Activated CD4-positive, CD25-positive, alpha-beta regulatory T cell treated with anti-CD3 and anti-CD28 coated beads, Interleukin-2, amount 50 U/mL, for 16 hours (primary cell): ENCODE data around the gene MAP3K19.

Experiments used
- DNase-seq: peaks from one replicate; pipeline ENCODE4 v3.0.0-alpha.2; 2020; ENCODE audit warnings: low read depth, low spot score

MAP3K19 gene

DNA sequence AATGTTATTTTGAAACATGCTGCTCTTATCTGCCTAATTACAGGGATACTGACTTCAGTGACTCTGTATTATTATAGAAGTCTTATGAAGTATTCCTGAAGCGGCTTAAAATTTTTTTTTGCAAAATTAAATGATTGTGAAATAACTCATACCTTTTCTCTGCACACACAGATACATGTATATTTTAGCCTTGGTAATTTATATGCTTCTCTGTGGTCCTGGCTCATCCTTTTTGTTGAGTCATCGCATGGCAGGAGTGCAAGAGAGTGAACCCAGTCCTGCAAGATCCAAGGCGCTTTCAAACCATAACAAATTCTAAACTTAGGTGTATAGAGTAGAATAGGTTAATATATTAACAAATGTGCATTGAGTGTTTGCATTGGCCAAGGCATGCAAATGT, 120.1 kb downstream of the MAP3K19 start:
- no peak for DNase-seq

DNA sequence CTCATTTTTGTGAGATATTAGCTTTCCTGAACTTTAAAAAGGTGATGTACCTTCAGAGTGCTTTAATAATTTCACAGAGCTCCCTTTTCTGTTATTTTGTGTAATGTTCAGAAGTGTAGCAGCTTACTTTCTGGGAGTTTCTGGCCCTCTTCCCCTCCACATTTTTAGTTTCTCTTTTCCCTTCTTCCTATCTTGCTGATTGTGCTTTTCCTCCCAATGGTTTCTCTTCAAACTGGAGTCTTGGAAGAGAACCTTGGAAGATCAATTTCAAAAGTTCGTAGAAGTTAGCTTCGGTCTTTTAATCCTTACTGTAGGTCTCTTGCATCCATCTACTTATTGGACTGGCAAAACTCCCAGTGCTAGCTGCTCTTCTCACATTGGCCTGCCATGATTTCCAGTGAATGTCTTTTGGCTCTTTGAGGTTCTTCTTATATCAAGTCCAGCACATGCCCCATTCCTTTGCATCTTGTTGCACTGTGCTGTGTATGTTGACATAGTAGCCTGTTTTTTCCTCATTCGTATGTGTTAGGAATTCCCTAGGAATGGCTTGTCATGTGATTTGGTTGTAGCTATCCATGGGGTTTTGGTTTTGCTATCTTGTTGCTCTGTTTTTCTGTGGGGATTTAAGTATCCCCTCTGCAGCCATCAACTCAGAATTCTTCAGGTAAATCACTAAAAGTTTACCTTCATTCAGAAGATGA, 120.9 kb downstream of the MAP3K19 start:
- DNase-seq: no peak

DNA sequence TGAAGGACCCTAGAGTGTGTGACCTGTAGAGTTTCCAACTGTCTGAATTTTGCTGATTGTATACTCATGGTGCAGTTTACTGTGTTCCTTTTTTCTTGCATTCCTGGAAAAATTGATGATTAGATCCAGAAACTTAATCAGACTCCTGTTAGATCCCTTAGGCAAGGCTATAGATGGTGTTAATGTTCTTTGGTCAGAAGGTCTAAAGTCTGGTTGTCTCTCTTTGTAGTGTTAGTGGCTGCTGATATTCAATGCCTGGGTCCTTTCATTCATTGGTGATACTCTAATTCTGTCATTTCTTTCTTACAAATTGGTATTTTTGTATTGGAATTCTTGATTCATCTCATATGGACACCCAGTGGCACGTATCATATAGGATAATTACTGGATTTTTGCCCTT, 122.3 kb downstream of the MAP3K19 start:
- no peak for DNase-seq

DNA sequence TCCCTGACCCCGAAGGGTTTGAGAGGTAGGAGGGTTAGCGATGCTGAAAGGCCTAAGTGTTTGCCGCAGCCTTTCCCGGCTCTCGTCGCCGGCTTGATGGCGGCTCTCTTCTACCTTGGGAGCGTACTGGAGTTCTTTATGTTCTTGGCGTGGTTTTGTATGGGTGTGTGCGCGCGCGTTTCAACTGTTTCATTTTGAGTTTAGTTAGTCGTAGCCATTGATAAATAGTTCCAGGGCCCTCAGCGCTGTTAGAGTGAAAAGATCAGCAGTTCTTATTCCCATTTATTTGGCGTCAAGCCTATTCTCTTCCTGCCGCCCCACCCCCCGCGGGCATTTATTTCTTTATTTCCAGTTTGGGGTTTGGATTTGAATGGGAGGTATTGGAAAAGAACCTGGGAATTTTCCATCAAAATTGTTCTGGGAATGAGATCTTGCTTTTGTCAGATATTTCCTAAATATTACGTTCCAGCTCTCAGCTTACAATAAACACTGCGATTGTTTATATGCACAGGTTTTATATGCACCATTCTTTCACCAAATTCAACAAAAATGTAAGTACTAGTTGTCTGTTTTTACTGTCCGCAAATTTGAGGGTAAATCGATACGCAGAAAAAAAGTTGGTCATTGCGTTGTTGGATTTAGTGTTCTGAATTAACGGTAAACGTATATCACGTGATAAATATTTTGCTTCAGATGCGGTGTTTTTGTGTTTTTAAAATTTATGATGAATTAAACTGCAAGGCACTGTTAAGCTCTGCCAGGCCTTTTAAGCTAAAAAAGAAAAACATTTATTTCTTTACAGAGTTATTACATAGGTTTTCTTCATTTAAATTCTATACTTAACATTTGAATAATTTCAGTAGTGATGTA, 127.7 kb downstream of the MAP3K19 start:
- DNase-seq: peak; percentile 16

DNA sequence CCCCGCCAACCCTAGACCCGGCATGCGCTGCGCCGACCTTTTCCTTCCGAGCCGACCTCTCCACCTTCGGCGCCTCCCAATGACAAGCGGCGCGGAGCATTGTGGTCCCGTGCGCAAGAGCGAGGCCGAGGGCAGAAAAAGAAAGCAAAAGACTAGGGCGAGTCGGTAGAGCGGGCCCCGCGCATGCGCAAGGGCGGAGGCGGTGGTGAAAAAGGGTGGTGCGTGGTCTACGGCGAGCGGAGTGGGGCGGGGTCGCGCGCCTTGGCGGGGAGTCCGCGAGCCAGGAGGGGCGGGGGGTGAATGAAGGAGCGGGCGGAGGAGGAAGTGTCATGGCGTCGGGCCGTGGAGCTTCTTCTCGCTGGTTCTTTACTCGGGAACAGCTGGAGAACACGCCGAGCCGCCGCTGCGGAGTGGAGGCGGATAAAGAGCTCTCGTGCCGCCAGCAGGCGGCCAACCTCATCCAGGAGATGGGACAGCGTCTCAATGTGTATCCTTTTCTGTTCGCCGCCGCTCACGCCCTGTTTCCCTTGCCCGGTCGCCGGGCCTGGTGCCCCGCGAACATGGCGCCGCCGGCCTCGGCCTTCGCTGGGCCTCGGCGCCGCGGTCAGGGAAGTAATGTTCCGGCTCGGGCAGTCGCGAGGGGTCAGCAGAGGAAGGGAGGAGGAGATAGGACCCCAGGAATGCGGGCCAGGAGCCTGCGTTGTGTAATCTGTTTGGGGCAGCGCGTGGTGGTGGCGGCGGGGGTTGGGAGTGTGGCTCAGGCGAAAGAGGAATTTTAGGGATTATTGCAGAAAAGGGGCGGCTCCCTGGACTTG, 128.5 kb downstream of the MAP3K19 start, which contains the start of gene CCNT2:
TSS of gene CCNT2 (plus strand) at position 297 of the 815 bp plus-strand sequence. CDS start at position 330, 33 bp downstream.
- DNase-seq: peak; percentile 99

DNA sequence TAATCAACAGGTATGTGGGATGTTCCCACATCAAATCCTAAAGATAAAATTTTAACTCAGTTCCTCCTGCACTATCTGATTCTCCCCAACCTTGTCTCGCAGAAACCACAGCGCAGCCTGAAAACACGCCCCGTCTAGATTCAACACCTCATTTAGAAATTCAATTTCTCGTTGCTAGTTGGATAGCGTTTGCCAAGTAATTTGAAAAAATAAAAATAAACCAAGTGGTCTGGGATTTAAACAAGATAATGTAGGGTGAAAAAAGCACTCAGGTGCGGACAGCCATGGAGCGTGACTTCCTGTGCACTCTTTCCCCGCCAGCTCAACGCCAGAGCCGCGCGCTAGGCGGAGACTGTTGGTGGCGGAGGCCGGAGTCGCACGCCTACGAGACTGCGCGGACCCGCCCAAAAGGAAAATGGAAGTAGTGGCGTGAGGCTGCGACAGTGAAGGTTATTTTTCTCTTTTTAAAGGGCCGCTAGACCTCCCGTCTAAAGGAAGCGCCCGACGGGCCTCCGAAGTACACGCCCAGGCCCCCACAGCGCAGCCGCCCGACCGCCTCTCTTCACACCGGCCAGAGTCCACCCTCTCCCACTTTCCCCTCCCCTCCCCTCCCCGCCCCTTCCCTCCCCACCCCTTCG, 129.2 kb downstream of the MAP3K19 start:
- DNase-seq: peak; percentile 82

DNA sequence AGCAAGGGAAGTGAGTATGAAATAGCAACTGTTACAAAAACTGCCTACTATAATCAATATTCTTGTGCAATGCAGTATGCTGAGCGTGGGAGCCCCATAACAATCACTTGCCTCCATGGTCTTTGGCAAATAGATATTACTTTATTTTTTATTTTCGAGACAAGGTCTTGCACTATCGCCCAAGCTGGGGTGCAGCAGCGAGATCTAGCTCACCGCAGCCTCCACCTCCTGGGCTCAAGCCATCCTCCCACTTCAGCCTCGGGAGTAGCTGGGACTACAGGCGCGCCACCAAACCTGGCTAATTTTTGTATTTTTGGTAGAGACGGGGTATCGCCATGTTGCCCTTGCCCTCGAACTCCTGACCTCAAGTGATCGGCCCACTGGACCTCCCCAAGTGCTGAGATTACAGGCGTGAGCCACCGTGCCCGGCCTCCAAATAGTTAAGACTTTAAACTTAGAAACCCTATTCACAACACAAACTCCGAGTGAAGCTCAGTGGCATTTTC, 129.8 kb downstream of the MAP3K19 start:
- DNase-seq: no peak
